WTC11 (cell line): ENCODE results near the gene CDH1. TPM values are rescaled to one million over a fixed set of nuclear protein-coding genes. Genes with fewer than 3 reads are reported as not detected.

Source experiments
- ATAC-seq: fragments of 200-7000 bp; cut with Tn5 transposase; 2 replicates; pipeline ENCODE4 v1.10.0; 2021; ENCODE audit warnings: mild to moderate bottlenecking, moderate library complexity
- CTCF ChIA-PET: fragments of 300-600 bp; sonication (Branson Sonifier 250); formaldehyde crosslinking; loops from one replicate; lab custom pipeline; 2021; ENCODE audit warnings: antibody characterized with exemption; lab: Charles Lee
- POLR2A ChIA-PET: fragments of 350-600 bp; sonication (Branson Sonifier 250); formaldehyde crosslinking; loops from one replicate; lab custom pipeline; 2021; ENCODE audit warnings: antibody characterized with exemption; lab: Charles Lee
- DNase-seq: peaks from one replicate; pipeline ENCODE4 v3.0.0; 2021; ENCODE audit warnings: low spot score
- H3K27ac Mint-ChIP-seq: 2 replicates; pipeline ENCODE4 v1.8.0; 2021; ENCODE audit warnings: mixed read lengths
- H3K27me3 Mint-ChIP-seq: 2 replicates; pipeline ENCODE4 v1.8.0; 2021; ENCODE audit warnings: low read depth, mild to moderate bottlenecking, moderate library complexity, mixed read lengths
- H3K36me3 Mint-ChIP-seq: 2 replicates; pipeline ENCODE4 v1.8.0; 2021; ENCODE audit warnings: mixed read lengths
- H3K4me1 Mint-ChIP-seq: 2 replicates; pipeline ENCODE4 v1.8.0; 2022; ENCODE audit warnings: mixed read lengths
- H3K4me3 Mint-ChIP-seq: 2 replicates; pipeline ENCODE4 v1.8.0; 2021; ENCODE audit warnings: mild to moderate bottlenecking, moderate library complexity, mixed read lengths
- H3K9me3 Mint-ChIP-seq: 2 replicates; pipeline ENCODE4 v1.8.0; 2021; ENCODE audit warnings: mixed read lengths
- ARID4B ChIP-seq: sonication (generic); formaldehyde crosslinking; IDR thresholded peaks from 2 replicates; pipeline ENCODE4 v1.8.0; 2023; ENCODE audit warnings: missing genetic modification reagents, mild to moderate bottlenecking, borderline replicate concordance
- ATF1 ChIP-seq: sonication (generic); formaldehyde crosslinking; IDR thresholded peaks from 2 replicates; pipeline ENCODE4 v1.8.1; 2023; ENCODE audit warnings: mild to moderate bottlenecking, moderate library complexity, missing genetic modification reagents
- CBFB ChIP-seq: sonication (generic); formaldehyde crosslinking; IDR thresholded peaks from 2 replicates; pipeline ENCODE4 v1.8.1; 2022; ENCODE audit warnings: mild to moderate bottlenecking, low read depth, missing genetic modification reagents
- FOXP4 ChIP-seq: sonication (generic); formaldehyde crosslinking; IDR thresholded peaks from 2 replicates; pipeline ENCODE4 v1.8.0; 2022; ENCODE audit warnings: mild to moderate bottlenecking, missing genetic modification reagents
- GRHL2 ChIP-seq: fragments of 250-450 bp; sonication (Bioruptor Pico); IDR thresholded peaks from 2 replicates; pipeline ENCODE4 v1.8.0; 2022; ENCODE audit warnings: mild to moderate bottlenecking, moderate library complexity; ENCODE audit not compliant: insufficient replicate concordance, severe bottlenecking
- GTF2I ChIP-seq: fragments of 250-450 bp; sonication (Bioruptor Pico); conservative IDR thresholded peaks from 2 replicates; pipeline ENCODE4 v1.4.0; 2021; ENCODE audit warnings: mild to moderate bottlenecking
- MYBL2 ChIP-seq: sonication (generic); formaldehyde crosslinking; IDR thresholded peaks from 2 replicates; pipeline ENCODE4 v1.8.1; 2023; ENCODE audit warnings: mild to moderate bottlenecking, moderate library complexity, missing genetic modification reagents
- PREB ChIP-seq: sonication (generic); formaldehyde crosslinking; IDR thresholded peaks from 2 replicates; pipeline ENCODE4 v1.8.1; 2022; ENCODE audit warnings: mild to moderate bottlenecking, missing genetic modification reagents, moderate library complexity, borderline replicate concordance
- PRRX2 ChIP-seq: fragments of 250-450 bp; sonication (Bioruptor Pico); IDR thresholded peaks from 2 replicates; pipeline ENCODE4 v1.8.0; 2021; ENCODE audit warnings: mild to moderate bottlenecking
- ZNF121 ChIP-seq: sonication (generic); formaldehyde crosslinking; IDR thresholded peaks from 2 replicates; pipeline ENCODE4 v1.8.0; 2023; ENCODE audit warnings: missing genetic modification reagents
- ZNF317 ChIP-seq: sonication (generic); formaldehyde crosslinking; IDR thresholded peaks from 2 replicates; pipeline ENCODE4 v1.8.1; 2023; ENCODE audit warnings: low read depth, mild to moderate bottlenecking, moderate library complexity, missing genetic modification reagents, borderline replicate concordance
- ZNF396 ChIP-seq: fragments of 250-450 bp; sonication (Bioruptor Pico); IDR thresholded peaks from 2 replicates; pipeline ENCODE4 v1.8.0; 2021; ENCODE audit warnings: mild to moderate bottlenecking, moderate library complexity, borderline replicate concordance
- ZNF423 ChIP-seq: fragments of 250-450 bp; sonication (Bioruptor Pico); IDR thresholded peaks from 2 replicates; pipeline ENCODE4 v2.1.2; 2022; ENCODE audit warnings: mild to moderate bottlenecking, moderate library complexity
- total RNA-seq: library from RNA; stranded (reverse); gene quantifications from 3 replicates; pipeline ENCODE4 v1.2.3, GENCODE V29; 2021
- TF ChIP-seq, protein P1 (sequence below): sonication (generic); formaldehyde crosslinking; IDR thresholded peaks from 2 replicates; pipeline ENCODE4 v1.8.0; 2023; ENCODE audit warnings: missing genetic modification reagents
- TF ChIP-seq, protein P2 (sequence below): fragments of 200-600 bp; IDR thresholded peaks from 2 replicates; pipeline ENCODE4 v1.8.0; 2022; ENCODE audit warnings: antibody characterized with exemption

CDH1 gene
- total RNA-seq, 1 experiment from 2014 or later = 278 TPM

GRCh38 chr16:68757625-68757935 lies 20.5 kb downstream of the CDH1 start:
- CTCF ChIA-PET = interaction anchor here (0.7 to 1.6 kb wide), 3 partner anchors 41 to 393 kb away, joined by 3 to 6 read pairs (median 4); no protein-coding TSS in a partner anchor
- H3K4me1 Mint-ChIP-seq = peaks cover 72% of the 10 kb centered on the region
- H3K27ac Mint-ChIP-seq = peak overlapping the region; percentile 90
- DNase-seq = no peak
- no peaks in the 10 kb centered on the region for H3K27me3 Mint-ChIP-seq
- no peaks in the 10 kb centered on the region for H3K9me3 Mint-ChIP-seq
- ATAC-seq = no peak
- POLR2A ChIA-PET = interaction anchor here (0.6 kb wide), 1 partner anchor 37 kb away, joined by 3 read pairs; no protein-coding TSS in a partner anchor
- no peak for TF ChIP-seq ZNF423 (CRISPR knock-in tag)
- TF ChIP-seq ATF1 (CRISPR knock-in tag) = no peak
- no peak for TF ChIP-seq ZNF396 (CRISPR knock-in tag)
- no peak for TF ChIP-seq GTF2I
- TF ChIP-seq FOXP4 (CRISPR knock-in tag) = no peak
- TF ChIP-seq, protein P1, sequence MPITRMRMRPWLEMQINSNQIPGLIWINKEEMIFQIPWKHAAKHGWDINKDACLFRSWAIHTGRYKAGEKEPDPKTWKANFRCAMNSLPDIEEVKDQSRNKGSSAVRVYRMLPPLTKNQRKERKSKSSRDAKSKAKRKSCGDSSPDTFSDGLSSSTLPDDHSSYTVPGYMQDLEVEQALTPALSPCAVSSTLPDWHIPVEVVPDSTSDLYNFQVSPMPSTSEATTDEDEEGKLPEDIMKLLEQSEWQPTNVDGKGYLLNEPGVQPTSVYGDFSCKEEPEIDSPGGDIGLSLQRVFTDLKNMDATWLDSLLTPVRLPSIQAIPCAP (CRISPR knock-in tag) = no peak
- TF ChIP-seq, all 79 proteins: peak for 0
- Mint-ChIP-seq H3K4me3 (no peak overlapping the region), H3K36me3 (peaks cover 12% of the 10 kb centered on the region)

- H3K36me3 Mint-ChIP-seq = peaks cover 10% of the 10 kb centered on the region
- H3K4me3 Mint-ChIP-seq = no peak overlapping the region
- H3K27me3 Mint-ChIP-seq = no peaks in the 10 kb centered on the region
- POLR2A ChIA-PET = no interaction called here
- no peak for DNase-seq
- peaks cover 75% of the 10 kb centered on the region for H3K4me1 Mint-ChIP-seq
- ATAC-seq = no peak
- no peak overlapping the region for H3K27ac Mint-ChIP-seq
- CTCF ChIA-PET = no interaction called here
- TF ChIP-seq ZNF121 (peak; percentile 96), PREB (CRISPR knock-in tag) (no peak), MYBL2 (no peak), GRHL2 (CRISPR knock-in tag) (no peak), ARID4B (CRISPR knock-in tag) (no peak)
- no peaks in the 10 kb centered on the region for H3K9me3 Mint-ChIP-seq
These were observed 22.0 kb downstream of the CDH1 start for GRCh38 chr16:68759062-68759461.

DNA sequence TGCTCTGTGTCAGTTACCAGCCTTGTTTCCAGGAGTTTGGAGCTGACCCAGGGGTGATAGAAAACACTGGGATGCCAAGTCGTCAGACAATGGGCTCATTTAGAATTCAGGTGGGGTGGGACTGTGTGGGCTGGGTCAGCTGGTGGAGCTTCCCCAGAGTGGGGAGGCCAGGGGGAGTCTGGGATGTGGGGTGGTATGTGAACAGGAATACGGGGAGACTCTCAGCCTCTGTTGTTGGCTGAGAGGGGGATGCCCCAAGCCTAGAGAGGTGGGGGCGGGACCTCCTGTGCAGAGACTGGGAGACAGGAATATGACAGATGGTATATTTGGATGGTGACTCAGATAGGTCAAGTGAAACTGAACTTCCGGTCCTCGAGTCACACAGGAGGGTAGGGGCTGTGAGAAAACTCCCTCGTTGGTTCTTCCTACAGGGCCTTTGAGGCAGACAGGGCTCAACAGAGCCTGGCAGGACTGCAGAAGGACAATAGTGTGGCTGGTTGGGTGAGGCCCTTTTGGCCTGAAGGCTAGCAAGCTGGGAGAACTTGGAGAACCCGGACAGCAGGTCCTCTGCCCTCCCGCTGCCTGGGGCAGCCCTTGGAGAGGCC lies 23.7 kb downstream of the CDH1 start:
- Mint-ChIP-seq H3K27ac (peak overlapping the region; percentile 96), H3K27me3 (no peaks in the 10 kb centered on the region), H3K4me3 (no peak overlapping the region), H3K36me3 (peaks cover 13% of the 10 kb centered on the region), H3K4me1 (peaks cover 79% of the 10 kb centered on the region), H3K9me3 (no peaks in the 10 kb centered on the region)
- POLR2A ChIA-PET = no interaction called here
- no peak for DNase-seq
- CTCF ChIA-PET = interaction anchor here (0.5 kb wide), 1 partner anchor 57 kb away, joined by 3 read pairs; no protein-coding TSS in a partner anchor
- TF ChIP-seq ZNF317 (no peak), CBFB (CRISPR knock-in tag) (no peak), ZNF121 (no peak), PRRX2 (CRISPR knock-in tag) (no peak)
- TF ChIP-seq, protein P2, sequence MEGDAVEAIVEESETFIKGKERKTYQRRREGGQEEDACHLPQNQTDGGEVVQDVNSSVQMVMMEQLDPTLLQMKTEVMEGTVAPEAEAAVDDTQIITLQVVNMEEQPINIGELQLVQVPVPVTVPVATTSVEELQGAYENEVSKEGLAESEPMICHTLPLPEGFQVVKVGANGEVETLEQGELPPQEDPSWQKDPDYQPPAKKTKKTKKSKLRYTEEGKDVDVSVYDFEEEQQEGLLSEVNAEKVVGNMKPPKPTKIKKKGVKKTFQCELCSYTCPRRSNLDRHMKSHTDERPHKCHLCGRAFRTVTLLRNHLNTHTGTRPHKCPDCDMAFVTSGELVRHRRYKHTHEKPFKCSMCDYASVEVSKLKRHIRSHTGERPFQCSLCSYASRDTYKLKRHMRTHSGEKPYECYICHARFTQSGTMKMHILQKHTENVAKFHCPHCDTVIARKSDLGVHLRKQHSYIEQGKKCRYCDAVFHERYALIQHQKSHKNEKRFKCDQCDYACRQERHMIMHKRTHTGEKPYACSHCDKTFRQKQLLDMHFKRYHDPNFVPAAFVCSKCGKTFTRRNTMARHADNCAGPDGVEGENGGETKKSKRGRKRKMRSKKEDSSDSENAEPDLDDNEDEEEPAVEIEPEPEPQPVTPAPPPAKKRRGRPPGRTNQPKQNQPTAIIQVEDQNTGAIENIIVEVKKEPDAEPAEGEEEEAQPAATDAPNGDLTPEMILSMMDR = no peak
- no peak for ATAC-seq
